Activated T-cell treated with anti-CD3 and anti-CD28 coated beads for 48 hours (primary cell): ENCODE measurements around the gene CCDC40.
"Not testable (repeated sequence)": the region's sequence is repeated elsewhere in the genome, so short reads cannot be mapped to it uniquely, and the experiment has no call there.

Experiments
- DNase-seq: peaks from one replicate; pipeline ENCODE4 v3.0.0-alpha.2; 2020; ENCODE audit warnings: low read depth

Gene CCDC40

GRCh38 chr17:80021600-80021999 is 14.8 kb upstream of the CCDC40 start:
- DNase-seq, result no peak

GRCh38 chr17:80023481-80024205 is 12.8 kb upstream of the CCDC40 start:
- DNase-seq, result no peak

GRCh38 chr17:80024206-80024972 is 12.1 kb upstream of the CCDC40 start:
- no peak for DNase-seq

- DNase-seq, result no peak
These were observed 11.3 kb upstream of the CCDC40 start for GRCh38 chr17:80025140-80025539.

- DNase-seq, result no peak
These were observed 10.6 kb upstream of the CCDC40 start for GRCh38 chr17:80025796-80026195.

- DNase-seq, result no peak
These were observed 9.9 kb upstream of the CCDC40 start for GRCh38 chr17:80026359-80027042.

GRCh38 chr17:80027043-80027435 is 9.4 kb upstream of the CCDC40 start:
- DNase-seq, result no peak

GRCh38 chr17:80028030-80028429 is 8.4 kb upstream of the CCDC40 start:
- DNase-seq, result no peak

- DNase-seq, result no peak
These were observed 7.0 kb upstream of the CCDC40 start for GRCh38 chr17:80029258-80029974.

GRCh38 chr17:80030730-80031410 is 5.6 kb upstream of the CCDC40 start:
- DNase-seq, result no peak

GRCh38 chr17:80031691-80032430 is 4.6 kb upstream of the CCDC40 start:
- DNase-seq, result no peak

GRCh38 chr17:80032614-80033171 is 3.7 kb upstream of the CCDC40 start:
- no peak for DNase-seq

- DNase-seq, result no peak
These were observed 2.6 kb upstream of the CCDC40 start for GRCh38 chr17:80033840-80034239.

GRCh38 chr17:80034791-80035686 is 1.4 kb upstream of the CCDC40 start:
- peak; percentile 10 for DNase-seq

- no peak for DNase-seq
These were observed 830 bp upstream of the CCDC40 start, which contains the start of gene TBC1D16 for GRCh38 chr17:80035687-80035936. TBC1D16 (minus strand) TSS chr17:80035872; CDS start chr17:80013547, 22,325 bp downstream.

GRCh38 chr17:80036715-80037477 is 454 bp downstream of the CCDC40 start:
- DNase-seq, result peak; percentile 8

GRCh38 chr17:80043963-80044362 is 7.5 kb downstream of the CCDC40 start:
- no peak for DNase-seq

- DNase-seq, result no peak
These were observed 9.3 kb downstream of the CCDC40 start for GRCh38 chr17:80045703-80046102.

- not testable (repeated sequence) for DNase-seq
These were observed 10.3 kb downstream of the CCDC40 start for GRCh38 chr17:80046709-80047108.
